NCI-H1694 (cell line): ENCODE data around the gene OR5K4.

ENCODE experiments used
- DNase-seq: peaks from one replicate; lab custom pipeline; 2025; lab: John Stamatoyannopoulos, UW

The OR5K4 gene, protein sequence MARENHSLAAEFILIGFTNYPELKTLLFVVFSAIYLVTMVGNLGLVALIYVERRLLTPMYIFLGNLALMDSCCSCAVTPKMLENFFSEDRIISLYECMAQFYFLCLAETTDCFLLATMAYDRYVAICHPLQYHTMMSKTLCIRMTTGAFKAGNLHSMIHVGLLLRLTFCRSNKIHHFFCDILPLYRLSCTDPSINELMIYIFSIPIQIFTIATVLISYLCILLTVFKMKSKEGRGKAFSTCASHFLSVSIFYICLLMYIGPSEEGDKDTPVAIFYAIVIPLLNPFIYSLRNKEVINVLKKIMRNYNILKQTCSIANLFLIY

DNA sequence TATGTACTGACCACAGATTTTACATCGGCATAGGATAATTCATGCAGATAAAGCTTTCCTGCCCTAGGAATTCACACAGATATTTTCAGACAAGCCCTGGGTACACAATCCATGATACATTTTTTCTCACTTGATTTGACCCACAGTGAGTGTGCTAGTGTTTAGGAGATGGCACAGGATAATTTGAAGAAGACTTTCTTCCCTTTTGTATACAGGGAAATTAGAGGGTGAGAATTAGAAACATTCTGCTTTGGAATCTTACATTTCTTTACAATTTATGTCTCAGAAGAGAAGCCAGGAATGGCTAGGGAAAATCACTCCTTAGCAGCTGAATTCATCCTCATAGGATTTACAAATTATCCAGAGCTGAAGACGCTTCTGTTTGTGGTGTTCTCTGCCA lies at the start of gene OR5K4:
OR5K4 (plus strand) TSS at position 301 of the 400 bp plus-strand sequence; CDS start at position 301, 0 bp downstream.
- DNase-seq, result no peak

DNA sequence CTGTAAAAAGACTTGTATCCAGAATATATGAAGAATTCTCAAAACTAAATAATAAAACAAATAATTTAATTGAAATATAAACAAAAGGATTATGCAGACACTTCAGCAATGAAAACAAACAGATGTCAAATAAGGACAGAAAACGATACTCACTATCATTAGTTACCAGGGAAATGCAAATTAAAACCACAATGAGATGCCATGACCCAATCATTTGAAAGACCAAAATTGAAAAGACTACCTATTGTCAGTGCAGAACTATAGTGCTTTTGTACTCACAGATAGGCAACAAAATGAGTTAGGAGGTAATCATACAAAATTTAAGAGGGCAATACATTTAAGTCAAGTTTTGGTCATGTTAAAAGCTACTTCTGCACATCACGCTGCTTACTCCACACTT lies 31.6 kb upstream of the OR5K4 start:
- no peak for DNase-seq

DNA sequence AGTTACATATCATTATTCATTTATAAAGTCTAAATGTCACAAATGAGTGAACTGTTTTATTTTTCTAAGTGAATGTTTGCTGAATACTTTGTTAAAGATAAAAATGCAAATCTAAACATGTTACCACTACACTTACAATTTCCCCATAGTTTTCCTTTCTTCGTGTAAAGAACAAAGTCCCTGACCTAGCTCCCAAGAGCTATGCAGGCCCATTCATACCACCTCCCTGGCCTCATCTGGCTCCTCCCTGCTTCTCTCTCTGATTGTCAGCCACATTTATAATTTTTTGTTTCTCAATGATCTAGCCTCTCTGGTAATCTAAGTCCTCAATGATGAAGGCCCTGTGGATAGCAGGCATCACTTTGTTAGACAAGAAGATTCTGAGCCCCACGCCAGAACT lies 31.0 kb upstream of the OR5K4 start:
- no peak for DNase-seq

DNA sequence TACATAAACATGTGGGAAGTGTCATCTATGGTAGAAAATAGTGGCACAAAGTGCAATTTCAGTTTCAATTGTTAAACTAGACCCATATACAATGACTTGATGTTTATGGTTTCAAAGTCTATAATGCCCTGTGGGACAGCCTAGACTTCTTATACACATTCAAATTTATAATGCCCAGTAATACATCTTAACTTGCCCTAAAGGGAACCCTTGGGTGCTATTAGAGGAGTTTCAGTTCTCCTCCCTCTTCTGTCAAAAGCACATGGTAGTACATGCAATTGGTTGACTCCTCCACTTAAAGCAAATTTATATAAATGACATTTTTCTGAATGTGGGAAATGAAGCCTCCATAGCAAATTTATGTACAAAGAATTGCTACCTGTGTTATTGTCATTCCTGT lies 30.2 kb upstream of the OR5K4 start:
- no peak for DNase-seq

DNA sequence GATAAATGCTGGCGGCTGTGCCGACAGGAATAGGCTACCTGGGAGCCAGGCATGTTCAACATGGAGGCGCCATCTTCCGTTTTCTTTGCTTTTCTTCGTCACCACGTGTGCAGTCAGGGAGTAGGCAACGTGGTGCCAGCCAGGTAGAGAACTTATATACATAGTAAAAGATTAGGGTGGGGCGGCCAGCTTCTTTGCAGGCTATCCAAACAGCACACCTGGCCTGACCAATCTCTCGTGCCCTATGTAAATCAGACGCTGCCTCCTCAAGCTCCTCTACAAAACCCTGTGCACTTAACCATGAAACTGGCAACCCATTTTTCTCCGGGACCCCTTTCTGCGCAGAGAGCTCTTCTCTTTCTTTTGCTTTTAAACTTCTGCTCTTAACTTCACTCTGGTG lies 28.6 kb upstream of the OR5K4 start:
- no peak for DNase-seq

DNA sequence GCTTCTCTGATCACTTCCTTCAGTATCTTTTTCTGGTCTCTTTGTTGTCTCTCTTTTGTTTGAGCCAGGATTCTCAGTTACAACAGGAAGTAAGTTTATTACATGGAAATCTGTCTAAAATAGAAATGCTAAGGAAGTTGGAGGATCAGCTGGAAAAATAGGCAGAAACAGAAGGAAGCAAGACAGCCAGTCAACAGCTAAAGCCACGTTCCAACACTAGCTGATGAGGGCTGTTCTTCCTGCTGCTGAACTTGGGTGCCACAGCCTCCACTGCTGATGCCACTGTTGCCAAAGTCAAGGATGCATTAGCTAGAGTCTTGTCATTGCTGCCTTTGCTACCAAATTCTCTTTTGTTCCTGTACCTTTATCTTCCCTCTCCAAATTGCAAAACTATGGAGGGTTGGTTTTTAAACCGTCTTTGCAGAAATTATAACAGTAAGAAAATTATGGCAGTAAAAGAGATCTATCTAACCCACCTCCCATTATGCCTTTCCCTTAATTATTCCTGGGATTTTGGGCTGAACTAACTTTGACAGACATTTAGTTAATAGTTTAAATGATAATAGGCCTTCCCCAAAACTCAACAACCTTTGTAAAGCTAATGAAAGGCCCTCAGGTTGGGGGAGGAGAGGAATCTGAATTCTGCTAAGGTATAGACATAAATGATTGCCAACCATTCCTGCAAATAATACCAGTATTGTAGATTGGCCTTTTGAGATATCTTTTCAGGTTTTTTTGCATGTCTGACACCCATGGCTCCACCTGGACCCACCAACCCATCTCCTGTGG lies 27.4 kb upstream of the OR5K4 start:
- DNase-seq, result no peak

DNA sequence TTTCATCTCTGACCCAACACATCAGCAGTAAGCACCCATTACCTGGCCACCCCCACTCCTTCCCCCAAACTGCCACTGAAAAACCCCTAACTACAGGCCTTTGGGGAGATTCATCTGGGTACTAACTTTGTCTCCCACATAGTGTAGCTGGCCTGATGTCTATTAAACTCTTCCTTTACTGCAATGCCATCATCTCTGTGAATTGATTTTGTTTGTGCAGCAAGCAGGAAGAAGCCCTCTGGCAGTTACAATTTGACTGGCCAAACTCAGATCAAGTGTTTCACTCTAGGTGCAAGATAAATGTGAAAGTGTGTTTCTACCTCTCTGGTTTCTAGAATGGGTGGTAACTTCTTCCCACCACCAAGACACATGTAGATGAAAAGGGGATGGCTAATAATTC lies 26.7 kb upstream of the OR5K4 start:
- DNase-seq, result no peak

DNA sequence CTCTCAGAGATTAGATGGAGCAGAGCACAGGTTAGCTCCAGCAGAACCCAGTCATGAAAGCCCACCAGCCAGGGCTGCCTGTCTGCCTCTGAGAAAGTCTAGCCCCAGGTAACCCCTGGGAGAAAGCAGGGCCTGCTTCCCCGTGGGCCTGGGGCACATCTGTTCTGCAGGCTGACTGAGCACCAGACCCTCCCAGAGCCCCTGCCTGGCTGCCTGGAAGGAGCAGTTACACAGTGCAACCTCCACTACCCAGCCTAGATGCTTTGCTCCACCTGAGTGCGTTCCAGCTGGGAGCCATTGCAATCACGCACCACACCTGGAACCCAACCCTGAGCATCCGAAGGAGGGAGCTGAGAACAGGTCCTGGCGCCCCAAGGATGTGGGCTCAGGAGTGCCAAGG lies 24.7 kb upstream of the OR5K4 start:
- no peak for DNase-seq

DNA sequence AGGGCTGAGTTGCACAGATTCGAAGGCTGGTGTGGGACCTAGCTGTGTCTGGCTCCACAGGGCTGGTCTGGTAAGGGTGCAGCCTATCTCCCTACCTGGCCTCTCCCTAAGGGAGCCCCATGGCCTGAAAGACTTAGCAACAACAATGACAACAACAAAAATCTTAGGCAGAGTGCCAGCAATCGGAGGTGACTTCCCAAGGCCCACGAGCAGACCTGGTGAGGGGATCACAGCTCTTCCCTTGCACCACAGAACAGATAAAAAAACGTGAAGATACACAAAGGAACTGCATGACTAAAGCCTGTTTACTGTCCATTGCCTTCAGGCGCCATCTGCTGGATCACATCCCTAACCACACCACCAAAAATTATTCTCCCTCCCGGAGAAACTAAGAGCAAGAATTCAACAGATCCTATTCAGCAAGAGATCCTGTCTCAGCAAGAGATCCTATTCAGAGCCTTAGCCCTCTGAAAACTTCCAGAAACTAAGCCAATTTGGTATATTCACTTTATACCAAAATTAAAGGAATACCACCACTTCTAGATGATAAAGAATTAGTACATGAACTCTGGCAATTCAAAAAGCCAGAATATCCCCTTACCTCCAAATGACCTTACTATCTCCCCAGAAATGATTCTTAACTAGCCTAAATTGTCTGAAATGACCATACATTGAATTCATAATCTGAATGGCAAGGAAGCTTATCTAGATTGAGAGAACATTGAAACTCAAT lies 24.1 kb upstream of the OR5K4 start:
- DNase-seq, result peak; percentile 20

DNA sequence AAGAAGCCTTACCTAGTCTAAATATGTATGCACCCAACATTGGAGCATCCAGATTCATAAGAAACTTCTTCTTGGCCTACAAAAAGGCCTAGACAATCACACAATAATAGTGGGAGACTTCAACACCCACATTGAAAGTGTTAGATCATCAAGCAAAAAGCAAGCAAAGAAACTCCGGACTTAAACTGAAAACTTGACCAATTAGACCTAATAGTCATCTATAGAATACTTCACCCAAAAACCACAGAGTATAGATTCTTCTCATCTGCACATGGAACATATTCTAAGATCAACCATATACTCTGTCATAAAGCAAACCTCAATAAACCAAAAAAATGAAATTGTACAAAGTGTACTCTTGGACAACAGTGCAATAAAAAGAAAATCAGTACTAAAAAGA lies 22.3 kb upstream of the OR5K4 start:
- no peak for DNase-seq

DNA sequence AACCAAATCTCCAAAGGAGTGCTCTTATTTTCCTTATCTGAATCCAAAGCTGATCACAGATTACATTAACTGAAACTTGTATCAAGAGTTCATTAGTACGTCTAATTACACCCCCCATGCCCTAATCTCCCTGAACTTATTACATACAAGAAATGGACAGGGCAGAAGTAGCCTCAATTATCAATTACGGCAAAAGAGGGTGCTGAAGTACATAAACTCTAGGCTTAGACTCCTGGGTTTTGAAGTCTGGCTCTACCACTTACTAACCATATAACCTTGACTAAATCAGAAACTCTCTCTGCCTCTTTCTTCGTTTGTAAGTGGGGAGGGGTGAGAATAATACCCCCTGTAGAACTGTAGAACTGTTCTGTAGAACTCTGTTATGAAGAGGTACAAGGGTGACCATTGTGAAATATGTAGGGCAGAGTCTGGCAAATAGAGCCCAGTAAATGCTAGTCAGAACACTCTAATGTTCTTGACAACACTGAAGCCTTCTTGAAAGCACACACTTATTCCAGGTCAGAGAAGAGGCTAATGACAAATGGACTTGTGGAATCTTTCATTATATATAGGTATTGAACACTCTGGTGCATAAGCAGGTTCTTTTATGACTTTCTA lies 19.6 kb upstream of the OR5K4 start:
- DNase-seq, result no peak

DNA sequence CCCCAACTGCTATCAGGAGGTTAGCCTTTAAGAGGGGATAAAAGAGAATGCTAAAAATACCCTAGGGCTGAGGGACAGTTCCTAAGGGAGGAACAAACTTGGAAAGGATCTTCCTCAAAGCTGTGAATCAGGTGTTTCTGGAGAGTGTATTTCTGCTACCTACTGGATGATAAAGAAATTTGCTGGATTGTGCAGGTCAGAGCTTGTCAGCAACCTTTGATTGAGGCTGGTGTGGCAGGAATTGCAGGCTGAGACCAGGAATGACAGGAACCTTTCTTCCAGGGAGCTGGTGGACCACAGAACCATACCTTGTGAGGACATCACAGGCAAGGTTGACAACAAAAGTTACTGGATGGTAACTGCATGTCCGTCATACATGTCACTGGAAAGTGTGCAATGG lies 14.6 kb upstream of the OR5K4 start:
- DNase-seq, result no peak

DNA sequence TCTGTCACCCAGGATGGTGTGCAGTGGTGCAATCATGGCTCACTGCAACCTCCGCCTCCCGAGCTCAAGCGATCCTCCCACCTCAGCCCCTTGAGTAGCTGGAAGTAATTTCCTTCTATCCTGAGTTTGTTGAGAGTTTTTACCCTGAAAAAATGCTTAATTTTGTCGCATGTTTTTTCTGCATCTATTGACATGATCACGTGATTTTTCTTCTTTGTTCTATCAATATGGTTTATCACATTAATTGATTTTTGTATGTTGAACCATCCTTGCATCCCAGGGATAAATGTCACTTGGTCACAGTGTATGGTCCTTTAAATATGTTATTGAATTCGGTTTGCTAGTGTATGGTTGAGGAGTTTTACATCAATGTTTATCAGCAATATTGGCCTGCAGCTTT lies 11.9 kb upstream of the OR5K4 start:
- no peak for DNase-seq

DNA sequence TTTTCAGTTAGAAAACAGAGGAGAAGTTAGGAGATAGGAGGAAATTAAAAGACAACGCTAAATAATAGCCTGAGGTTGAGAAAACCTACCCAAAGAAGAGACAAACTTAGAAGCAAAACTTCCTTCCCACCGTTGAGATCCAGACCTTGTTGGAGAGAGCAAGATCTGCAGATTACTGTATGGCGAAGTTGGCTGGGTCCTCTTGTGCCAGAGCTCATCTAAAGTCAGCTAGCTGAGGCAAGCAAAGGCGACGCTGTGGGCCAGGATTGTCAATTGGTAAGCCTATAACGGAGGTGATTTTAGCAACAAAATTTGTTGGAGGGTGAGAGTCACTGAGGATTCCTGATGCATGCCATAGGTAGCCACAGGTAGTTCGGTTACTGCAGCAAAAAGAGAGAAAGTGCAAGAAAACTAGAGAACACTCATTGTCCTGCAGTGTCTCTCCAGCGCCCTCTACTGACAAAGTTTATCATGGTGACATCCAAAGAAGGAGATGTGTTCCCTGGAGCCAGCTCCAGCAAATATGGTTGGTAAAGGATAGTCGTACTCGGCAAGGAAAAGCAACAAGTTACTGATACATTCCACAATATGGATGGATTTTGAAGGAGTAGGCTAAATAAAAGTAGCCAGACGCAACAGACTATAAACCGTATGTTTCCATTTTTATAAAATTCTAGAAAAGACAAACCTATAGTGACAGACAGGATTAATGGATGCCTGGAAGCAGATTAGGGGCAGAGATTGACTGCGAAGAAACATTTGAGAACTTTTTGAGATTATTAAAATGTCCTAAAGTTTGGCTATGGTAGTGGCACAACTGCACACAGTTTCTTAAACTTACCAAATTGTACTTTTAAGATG lies 9.8 kb upstream of the OR5K4 start:
- peak; percentile 49 for DNase-seq

DNA sequence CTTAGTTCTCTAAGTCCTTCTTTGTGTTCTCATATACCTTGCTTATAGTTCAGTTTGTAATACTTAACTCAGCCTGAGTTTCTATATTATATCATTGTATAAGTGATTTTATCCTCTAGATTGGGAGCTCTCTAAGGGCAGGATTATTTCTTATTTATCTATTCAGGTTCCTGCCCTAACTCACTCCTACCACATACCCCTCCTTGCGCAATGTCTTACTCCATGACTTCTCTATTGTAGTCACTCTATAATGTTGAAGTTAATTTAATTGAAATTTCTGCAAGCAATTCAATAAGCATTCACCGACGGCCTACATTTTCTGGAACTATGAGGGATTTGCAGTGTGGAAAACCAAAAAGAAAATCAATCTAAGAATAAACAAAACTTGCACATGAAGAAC lies 3.6 kb upstream of the OR5K4 start:
- no peak for DNase-seq

DNA sequence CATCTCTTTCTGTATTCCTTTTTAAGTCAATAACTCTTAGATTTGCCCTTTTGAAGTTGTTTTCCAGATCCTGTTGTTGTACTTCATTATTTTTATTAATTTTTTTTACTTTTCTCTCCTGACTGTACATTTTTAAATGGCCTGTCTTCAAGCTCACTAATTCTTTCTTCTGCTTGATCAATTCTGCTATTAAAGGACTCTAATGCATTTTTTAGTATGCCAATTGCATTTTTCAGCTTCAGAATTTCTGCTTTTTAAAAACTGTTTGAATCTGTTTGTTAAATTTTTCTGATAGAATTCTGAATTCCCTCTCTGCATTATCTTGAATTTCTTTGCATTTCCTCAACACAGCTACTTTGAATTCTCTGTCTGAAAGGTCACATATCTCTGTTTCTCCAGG lies 5.6 kb downstream of the OR5K4 start:
- no peak for DNase-seq

DNA sequence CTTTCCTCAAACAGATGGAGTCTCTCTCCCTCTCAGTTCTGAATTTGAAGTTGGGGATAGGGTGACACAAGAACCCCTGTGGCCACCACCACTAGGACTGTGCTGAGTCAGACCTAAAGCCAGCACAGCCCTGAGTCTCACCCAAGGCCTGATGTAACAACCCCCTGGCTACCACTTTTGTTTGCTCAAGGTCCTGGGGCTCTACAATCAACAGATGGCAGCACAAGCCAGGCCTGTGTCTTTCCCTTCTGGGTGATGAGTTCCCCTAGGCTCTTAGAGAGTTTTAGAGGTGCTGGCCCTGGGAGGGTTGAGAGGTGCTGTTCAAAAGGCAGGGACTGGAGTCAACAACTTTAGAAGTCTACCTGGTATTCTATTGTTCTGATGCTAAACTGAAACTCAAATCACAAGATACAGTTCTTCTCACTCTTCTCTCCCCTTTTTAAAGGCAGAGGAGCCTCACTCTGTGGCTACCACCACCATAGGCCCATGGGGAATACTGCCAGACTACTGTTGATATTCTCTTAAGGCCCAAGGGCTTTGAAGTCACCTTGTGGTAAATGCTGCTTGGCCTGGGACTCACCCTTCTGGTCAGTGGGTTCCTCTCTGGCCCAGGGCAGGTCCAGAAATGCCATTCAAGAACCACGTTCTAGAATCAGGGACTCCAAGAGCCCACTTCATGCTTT lies 6.5 kb downstream of the OR5K4 start:
- DNase-seq, result no peak

DNA sequence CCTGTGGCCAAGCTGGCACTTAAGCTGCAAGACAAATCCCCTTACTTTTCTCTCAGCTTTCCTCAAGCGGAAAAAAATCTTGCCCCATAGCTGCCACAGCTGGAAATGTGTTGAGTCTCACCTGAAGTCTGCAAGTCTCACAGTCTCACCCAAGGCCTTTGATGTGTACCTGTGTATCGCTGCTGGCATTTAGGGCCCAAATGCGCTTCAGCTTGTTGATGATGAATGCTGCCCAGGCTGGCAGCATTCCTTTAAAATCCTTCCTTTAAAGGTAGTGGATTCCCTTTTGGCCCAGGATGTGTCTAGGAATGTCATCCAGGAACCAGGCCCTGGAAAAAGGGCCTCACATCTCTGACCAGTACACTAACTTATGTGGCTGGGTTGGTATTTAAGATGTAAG lies 7.0 kb downstream of the OR5K4 start:
- DNase-seq, result no peak

DNA sequence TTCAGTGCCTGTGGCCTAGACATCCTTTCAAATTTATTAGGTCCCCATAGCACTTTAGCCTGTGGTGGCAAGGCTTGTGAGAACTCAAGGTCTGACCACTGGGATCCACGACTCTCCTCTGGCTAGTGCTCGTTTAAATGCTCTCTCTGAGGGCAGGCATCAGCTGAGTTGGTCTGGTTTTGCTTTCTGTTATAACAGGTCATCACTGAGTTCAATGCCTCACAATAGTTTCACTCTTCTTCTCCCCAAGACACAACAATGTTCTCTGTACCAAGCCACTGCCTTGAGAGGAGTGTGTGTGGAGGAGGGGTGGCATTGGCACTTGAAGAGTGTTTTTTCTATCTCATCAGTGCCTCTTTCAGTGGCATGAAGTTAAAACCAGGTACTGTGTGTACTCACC lies 7.6 kb downstream of the OR5K4 start:
- no peak for DNase-seq

DNA sequence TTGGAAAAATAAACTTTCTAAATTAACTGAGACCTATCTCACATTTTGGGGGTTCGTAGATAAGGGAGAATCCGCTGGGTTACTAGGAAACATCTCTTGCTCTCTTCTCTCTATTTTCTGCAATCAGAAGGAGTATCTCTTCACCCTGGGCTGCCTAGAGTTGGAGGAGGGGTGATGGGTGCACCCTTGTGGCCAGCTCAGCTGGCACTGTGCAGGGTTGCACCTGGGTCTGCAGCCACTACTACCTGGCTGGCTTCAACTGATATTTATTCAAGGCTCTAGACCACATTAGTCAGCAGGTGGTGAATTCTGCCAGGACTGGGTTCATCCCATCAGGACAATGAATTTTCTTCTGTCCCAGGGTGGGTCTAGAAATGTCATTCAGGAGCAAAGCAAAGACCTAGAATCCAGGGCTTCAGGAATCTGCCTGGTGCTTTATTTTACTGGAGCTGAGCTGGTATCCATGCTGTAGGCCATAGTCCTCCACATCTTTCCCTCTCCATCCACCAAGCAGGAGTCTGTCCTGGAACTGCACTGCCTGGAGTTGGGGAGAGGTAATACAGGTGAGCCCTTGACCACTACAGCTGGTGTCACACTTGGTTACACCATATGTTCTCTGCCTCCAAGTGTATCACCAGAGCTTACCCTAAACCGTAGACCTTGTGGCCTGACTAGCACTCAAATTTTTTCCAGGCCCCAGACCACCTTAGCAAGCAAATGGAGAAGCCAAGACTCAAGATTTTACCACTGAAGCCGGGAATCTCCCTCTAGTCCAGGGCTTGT lies 14.0 kb downstream of the OR5K4 start:
- DNase-seq, result no peak
